Prostate gland (tissue), 2 donors: Measurements from ENCODE around the gene LRCH1. TPM values are rescaled to one million over a fixed set of nuclear protein-coding genes. Genes with fewer than 3 reads are reported as not detected.

Source experiments
- DNase-seq: peaks from one replicate; pipeline ENCODE4 v3.0.0-alpha.2; 2019; ENCODE audit warnings: low spot score
- H3K27ac ChIP-seq, 2 donors: fragments of 200-600 bp; sonication (generic); 2 replicates each; pipeline ENCODE4 v1.5.1; 2017 to 2019
- H3K27me3 ChIP-seq: fragments of 200-600 bp; sonication (generic); replicated peaks from 2 replicates; pipeline ENCODE4 v1.5.1; 2019; ENCODE audit not compliant: insufficient read depth
- H3K36me3 ChIP-seq, 2 donors: fragments of 200-600 bp; sonication (generic); 1 replicate in 1 of 2; 2 replicates in 1 of 2; pipeline versions ENCODE4 v1.5.1 to v1.8.1; 2017 to 2019
- H3K4me1 ChIP-seq: fragments of 200-600 bp; sonication (generic); replicated peaks from 2 replicates; pipeline ENCODE4 v1.5.1; 2019
- H3K4me3 ChIP-seq, 2 donors: fragments of 200-600 bp; sonication (generic); 2 replicates each; pipeline ENCODE4 v1.5.1; 2017 to 2019
- H3K9me3 ChIP-seq: fragments of 200-600 bp; sonication (generic); 2 replicates; pipeline ENCODE4 v1.5.1; 2017
- CTCF ChIP-seq, 4 experiments: fragments of 200-600 bp in 2 of 4; fragments of 450-650 bp in 2 of 4; sonication (generic) in 2 of 4; IDR thresholded peaks; 1 replicate in 3 of 4; 2 replicates in 1 of 4; pipeline ENCODE4 v1.5.1; 2016 to 2019; ENCODE audit warnings: antibody characterized with exemption in 4 of 4, mild to moderate bottlenecking in 2 of 4, moderate library complexity in 2 of 4
- POLR2A ChIP-seq: fragments of 450-650 bp; IDR thresholded peaks from one replicate; pipeline ENCODE4 v1.6.1; 2016; ENCODE audit warnings: antibody characterized with exemption, mild to moderate bottlenecking
- POLR2AphosphoS5 ChIP-seq: sonication (generic); formaldehyde crosslinking; IDR thresholded peaks from one replicate; pipeline ENCODE4 v1.6.1; 2017; ENCODE audit warnings: antibody characterized with exemption
- WGBS: methylation state at CpG from one replicate; pipeline ENCODE4 v1.1.5; 2018; 5-methylcytosine and 5-hydroxymethylcytosine counted together
- intact Hi-C: fragments of 100-400 bp; cut with DNase I; formaldehyde crosslinking; loops from one replicate; pipeline ENCODE4 v1.14.2; 2022
- total RNA-seq, 2 donors: library from RNA; depleted of rRNA; stranded (reverse); fragments of >200 nt; gene quantifications; one replicate each; pipeline ENCODE4 v1.1.0, GENCODE V29; 2016

LRCH1 gene
- total RNA-seq, 2 donors from 2014 or later = 14.8 to 17.2 TPM

- Histone ChIP-seq H3K4me1 (peaks cover 13% of the 10 kb centered on the region), H3K36me3 (no peaks in the 10 kb centered on the region), H3K4me3 (no peak overlapping the region), H3K27me3 (no peaks in the 10 kb centered on the region), H3K27ac (peak overlapping the region; percentile 75 to 84), H3K9me3 (no peaks in the 10 kb centered on the region)
- no peak for TF ChIP-seq POLR2AphosphoS5
- no peak for TF ChIP-seq POLR2A
- no peak for TF ChIP-seq CTCF (IDR thresholded peaks at IDR 0.05)
- intact Hi-C loops = no loop called here
- no peak for DNase-seq
These were observed 103.8 kb downstream of the LRCH1 start for GRCh38 chr13:46656786-46657185.

- Histone ChIP-seq H3K27me3 (no peaks in the 10 kb centered on the region), H3K9me3 (no peaks in the 10 kb centered on the region), H3K27ac (peak overlapping the region in 1 of 2 donors; percentile 26), H3K4me1 (peaks cover 17% of the 10 kb centered on the region), H3K4me3 (no peak overlapping the region), H3K36me3 (no peaks in the 10 kb centered on the region)
- intact Hi-C loops = no loop called here
- 70% methylated on average over 6 of the region's 6 CpGs for WGBS
- TF ChIP-seq POLR2AphosphoS5 (peak; percentile 26), POLR2A (no peak), CTCF (IDR thresholded peaks at IDR 0.05) (no peak)
- DNase-seq = peak; percentile 34
These were observed 106.6 kb downstream of the LRCH1 start for GRCh38 chr13:46659413-46660065.

- Histone ChIP-seq H3K9me3 (no peaks in the 10 kb centered on the region), H3K4me1 (peaks cover 10% of the 10 kb centered on the region), H3K4me3 (no peak overlapping the region), H3K36me3 (no peaks in the 10 kb centered on the region), H3K27me3 (no peaks in the 10 kb centered on the region), H3K27ac (no peak overlapping the region)
- 75% methylated on average over 3 of the region's 3 CpGs for WGBS
- intact Hi-C loops = no loop called here
- DNase-seq = no peak
- TF ChIP-seq POLR2AphosphoS5 (no peak), CTCF (IDR thresholded peaks at IDR 0.05) (no peak), POLR2A (no peak)
These were observed 107.4 kb downstream of the LRCH1 start for GRCh38 chr13:46660416-46660815.

GRCh38 chr13:46660857-46661256 is 107.9 kb downstream of the LRCH1 start:
- no peak for TF ChIP-seq POLR2AphosphoS5
- no peaks in the 10 kb centered on the region for H3K27me3 ChIP-seq
- no peak overlapping the region for H3K4me3 ChIP-seq
- H3K36me3 ChIP-seq = no peaks in the 10 kb centered on the region
- peaks cover 10% of the 10 kb centered on the region for H3K4me1 ChIP-seq
- no peak for DNase-seq
- H3K27ac ChIP-seq = no peak overlapping the region
- intact Hi-C loops = no loop called here
- WGBS = 76% methylated on average over 4 of the region's 4 CpGs
- H3K9me3 ChIP-seq = no peaks in the 10 kb centered on the region

- Histone ChIP-seq H3K4me1 (peaks cover 4% of the 10 kb centered on the region), H3K36me3 (no peaks in the 10 kb centered on the region), H3K9me3 (no peaks in the 10 kb centered on the region), H3K27me3 (no peaks in the 10 kb centered on the region), H3K27ac (peak overlapping the region in 1 of 2 donors; percentile 45), H3K4me3 (no peak overlapping the region)
- DNase-seq = no peak
- WGBS = 80% methylated on average over 3 of the region's 3 CpGs
- TF ChIP-seq POLR2AphosphoS5 = no peak
- no peak for TF ChIP-seq CTCF (IDR thresholded peaks at IDR 0.05)
- no peak for TF ChIP-seq POLR2A
- intact Hi-C loops = no loop called here
These were observed 109.7 kb downstream of the LRCH1 start for GRCh38 chr13:46662690-46663089.
